ENCODE data around the gene KHDRBS2.

Gene KHDRBS2

GRCh38 chr6:61940919-61941318, 345.1 kb downstream of the KHDRBS2 start:
- FAIRE-seq (no peak), DNase-seq (ENCODE audit: insufficient read length, low spot score) (no peak)
- TF ChIP-seq POLR2A (IDR thresholded peaks at IDR 0.05; ENCODE audit: low read depth, low read length): no peak

GRCh38 chr6:61935242-61935846, 350.7 kb downstream of the KHDRBS2 start:
- no peak for DNase-seq (ENCODE audit: insufficient read length, low spot score)
- TF ChIP-seq POLR2A (IDR thresholded peaks at IDR 0.05; ENCODE audit: low read depth, low read length): no peak
- no peak for FAIRE-seq

GRCh38 chr6:61909486-61909885, 376.5 kb downstream of the KHDRBS2 start:
- TF ChIP-seq POLR2A (IDR thresholded peaks at IDR 0.05; ENCODE audit: low read depth, low read length): no peak
- no peak for DNase-seq (ENCODE audit: insufficient read length, low spot score)
- FAIRE-seq: no peak

GRCh38 chr6:61901748-61902147, 384.3 kb downstream of the KHDRBS2 start:
- TF ChIP-seq POLR2A (IDR thresholded peaks at IDR 0.05; ENCODE audit: low read depth, low read length): no peak
- no peak for FAIRE-seq
- DNase-seq (ENCODE audit: insufficient read length, low spot score): no peak

GRCh38 chr6:61894536-61894935, 391.5 kb downstream of the KHDRBS2 start:
- no peak for DNase-seq (ENCODE audit: insufficient read length, low spot score)
- TF ChIP-seq POLR2A (IDR thresholded peaks at IDR 0.05; ENCODE audit: low read depth, low read length): no peak
- no peak for FAIRE-seq

- TF ChIP-seq POLR2A (IDR thresholded peaks at IDR 0.05; ENCODE audit: low read depth, low read length): no peak
- DNase-seq (ENCODE audit: insufficient read length, low spot score): no peak
- FAIRE-seq: no peak
These were observed 398.6 kb downstream of the KHDRBS2 start for GRCh38 chr6:61887423-61887822.

- DNase-seq (ENCODE audit: insufficient read length, low spot score) (no peak), FAIRE-seq (no peak)
- no peak for TF ChIP-seq POLR2A (IDR thresholded peaks at IDR 0.05; ENCODE audit: low read depth, low read length)
These were observed 399.3 kb downstream of the KHDRBS2 start for GRCh38 chr6:61886608-61887259.

GRCh38 chr6:61869632-61870400, 416.2 kb downstream of the KHDRBS2 start:
- DNase-seq (ENCODE audit: insufficient read length, low spot score) (no peak), FAIRE-seq (no peak)
- TF ChIP-seq POLR2A (IDR thresholded peaks at IDR 0.05; ENCODE audit: low read depth, low read length): no peak

GRCh38 chr6:61868507-61869080, 417.4 kb downstream of the KHDRBS2 start:
- FAIRE-seq (no peak), DNase-seq (ENCODE audit: insufficient read length, low spot score) (no peak)
- TF ChIP-seq POLR2A (IDR thresholded peaks at IDR 0.05; ENCODE audit: low read depth, low read length): no peak

- DNase-seq (ENCODE audit: insufficient read length, low spot score) (no peak), FAIRE-seq (no peak)
- TF ChIP-seq POLR2A (IDR thresholded peaks at IDR 0.05; ENCODE audit: low read depth, low read length): no peak
These were observed 418.4 kb downstream of the KHDRBS2 start for GRCh38 chr6:61867635-61868034.

- FAIRE-seq (no peak), DNase-seq (ENCODE audit: insufficient read length, low spot score) (no peak)
- no peak for TF ChIP-seq POLR2A (IDR thresholded peaks at IDR 0.05; ENCODE audit: low read depth, low read length)
These were observed 428.5 kb downstream of the KHDRBS2 start for GRCh38 chr6:61857541-61857940.

GRCh38 chr6:61841958-61842357, 444.1 kb downstream of the KHDRBS2 start:
- no peak for TF ChIP-seq POLR2A (IDR thresholded peaks at IDR 0.05; ENCODE audit: low read depth, low read length)
- FAIRE-seq (no peak), DNase-seq (ENCODE audit: insufficient read length, low spot score) (no peak)

- DNase-seq (ENCODE audit: insufficient read length, low spot score): no peak
- TF ChIP-seq POLR2A (IDR thresholded peaks at IDR 0.05; ENCODE audit: low read depth, low read length): no peak
These were observed 450.8 kb downstream of the KHDRBS2 start for GRCh38 chr6:61835237-61835636.

GRCh38 chr6:61833176-61833755, 452.8 kb downstream of the KHDRBS2 start:
- no peak for DNase-seq (ENCODE audit: insufficient read length, low spot score)
- no peak for FAIRE-seq
- TF ChIP-seq POLR2A (IDR thresholded peaks at IDR 0.05; ENCODE audit: low read depth, low read length): no peak

More at GRCh38 chr6:61835237-61835636, 450.8 kb downstream of the KHDRBS2 start:
- no peak for FAIRE-seq

Data from H54 (cell line).